HepG2 (cell line): ENCODE measurements around the gene DPY19L1. TPM values are rescaled to one million over a fixed set of nuclear protein-coding genes. Genes with fewer than 3 reads are reported as not detected.
A peak's percentile ranks its signal among the peaks of the same experiment; 100 is the strongest.

Experiments
- DMAP1 ChIP-seq: IDR thresholded peaks from 2 replicates; pipeline ENCODE4 v1.6.1; 2016
- E2F1 ChIP-seq: sonication (generic); formaldehyde crosslinking; IDR thresholded peaks from 2 replicates; pipeline ENCODE4 v1.5.0; 2020; ENCODE audit warnings: missing genetic modification reagents
- FIP1L1 ChIP-seq: fragments of 200-400 bp; formaldehyde crosslinking; IDR thresholded peaks from 2 replicates; pipeline ENCODE4 v1.6.1; 2018; ENCODE audit warnings: low read depth, mild to moderate bottlenecking, low read length, moderate library complexity, borderline replicate concordance; ENCODE audit not compliant: insufficient read depth
- MAZ ChIP-seq, 2 experiments: sonication (generic) in 1 of 2; formaldehyde crosslinking in 1 of 2; IDR thresholded peaks; 2 replicates each; pipeline versions ENCODE4 v1.5.0 to v1.6.1; 2012 to 2020; ENCODE audit warnings: low read depth in 2 of 2, mild to moderate bottlenecking in 2 of 2, borderline replicate concordance in 1 of 2, improper control_type of control experiment in 1 of 2, low read length in 1 of 2, missing genetic modification reagents in 1 of 2, moderate library complexity in 1 of 2
- MEIS2 ChIP-seq: sonication (generic); formaldehyde crosslinking; IDR thresholded peaks from 2 replicates; pipeline ENCODE4 v1.9.0; 2021; ENCODE audit warnings: mild to moderate bottlenecking, missing genetic modification reagents
- MXD4 ChIP-seq: IDR thresholded peaks from 2 replicates; pipeline ENCODE4 v1.6.1; 2016; ENCODE audit warnings: mild to moderate bottlenecking, missing biosample characterization, missing genetic modification reagents
- NR2F1 ChIP-seq, 2 experiments: fragments of 450-650 bp in 1 of 2; formaldehyde crosslinking in 1 of 2; IDR thresholded peaks; 2 replicates each; pipeline versions ENCODE4 v1.5.0 to v1.6.1; 2016 to 2020; ENCODE audit warnings: mild to moderate bottlenecking in 1 of 2, missing compliant biosample characterization in 1 of 2, missing genetic modification reagents in 1 of 2, moderate library complexity in 1 of 2
- POLR2G ChIP-seq: fragments of 200-400 bp; formaldehyde crosslinking; IDR thresholded peaks from 2 replicates; pipeline ENCODE4 v1.6.1; 2018; ENCODE audit warnings: mild to moderate bottlenecking, low read depth, low read length, moderate library complexity
- TOPORS ChIP-seq: sonication (generic); formaldehyde crosslinking; IDR thresholded peaks from 2 replicates; pipeline ENCODE4 v1.8.0; 2023; ENCODE audit warnings: mild to moderate bottlenecking, missing genetic modification reagents
- TRIM22 ChIP-seq: fragments of 450-650 bp; IDR thresholded peaks from 2 replicates; pipeline ENCODE4 v1.6.1; 2017
- XRCC5 ChIP-seq: fragments of 200-400 bp; formaldehyde crosslinking; optimal IDR thresholded peaks from 2 replicates; pipeline ENCODE3; 2017; ENCODE audit warnings: mild to moderate bottlenecking, low read length
- ZGPAT ChIP-seq: IDR thresholded peaks from 2 replicates; pipeline ENCODE4 v1.6.1; 2016; ENCODE audit warnings: mild to moderate bottlenecking
- ZKSCAN1 ChIP-seq: fragments of 150-350 bp; IDR thresholded peaks from 2 replicates; pipeline ENCODE4 v1.6.1; 2014; ENCODE audit warnings: low read length
- ZNF251 ChIP-seq: sonication (generic); formaldehyde crosslinking; IDR thresholded peaks from 2 replicates; pipeline ENCODE4 v1.9.0; 2021; ENCODE audit warnings: mild to moderate bottlenecking, missing genetic modification reagents
- ZNF280B ChIP-seq: sonication (generic); formaldehyde crosslinking; IDR thresholded peaks from 2 replicates; pipeline ENCODE4 v1.5.0; 2020; ENCODE audit warnings: missing genetic modification reagents, mild to moderate bottlenecking, borderline replicate concordance
- ZNF333 ChIP-seq: sonication (generic); formaldehyde crosslinking; IDR thresholded peaks from 2 replicates; pipeline ENCODE4 v1.4.0; 2020; ENCODE audit warnings: mild to moderate bottlenecking, missing genetic modification reagents, borderline replicate concordance
- ZNF350 ChIP-seq: sonication (generic); formaldehyde crosslinking; IDR thresholded peaks from 2 replicates; pipeline ENCODE4 v1.4.0; 2020; ENCODE audit warnings: mild to moderate bottlenecking, low read depth, missing genetic modification reagents, borderline replicate concordance
- ZNF446 ChIP-seq: sonication (generic); formaldehyde crosslinking; IDR thresholded peaks from 2 replicates; pipeline ENCODE4 v1.5.0; 2020; ENCODE audit warnings: mild to moderate bottlenecking, missing genetic modification reagents
- ZNF496 ChIP-seq: sonication (generic); formaldehyde crosslinking; IDR thresholded peaks from 2 replicates; pipeline ENCODE4 v1.8.1; 2023; ENCODE audit warnings: mild to moderate bottlenecking, moderate library complexity, missing genetic modification reagents; ENCODE audit not compliant: insufficient replicate concordance
- ZNF530 ChIP-seq: sonication (generic); formaldehyde crosslinking; IDR thresholded peaks from 2 replicates; pipeline ENCODE4 v1.5.0; 2020; ENCODE audit warnings: low read depth, mild to moderate bottlenecking, missing genetic modification reagents
- ZNF598 ChIP-seq: sonication (generic); formaldehyde crosslinking; IDR thresholded peaks from 2 replicates; pipeline ENCODE4 v1.5.1; 2020; ENCODE audit warnings: mild to moderate bottlenecking, missing genetic modification reagents, borderline replicate concordance
- ZNF788 ChIP-seq: sonication (generic); formaldehyde crosslinking; IDR thresholded peaks from 2 replicates; pipeline ENCODE4 v1.5.0; 2020; ENCODE audit warnings: mild to moderate bottlenecking, missing genetic modification reagents, borderline replicate concordance
- ZSCAN31 ChIP-seq: sonication (generic); formaldehyde crosslinking; IDR thresholded peaks from 2 replicates; pipeline ENCODE4 v1.5.0; 2020; ENCODE audit warnings: low read depth, mild to moderate bottlenecking, missing genetic modification reagents
- polyA plus RNA-seq, 8 experiments: library from polyadenylated mRNA; depleted of rRNA in 3 of 8; stranded (reverse) in 7 of 8; unstranded in 1 of 8; fragments of >200 nt; fragmentation: Illumina TruSeq in 4 of 8; extraction: Trizol in 4 of 8; gene quantifications; 2 replicates each; pipeline versions ENCODE4 v1.2.1 to v1.2.3, GENCODE V29; 2011 to 2016; ENCODE audit warnings: low read depth in 4 of 8, missing spikeins in 1 of 8, mixed read lengths in 1 of 8; ENCODE audit not compliant: insufficient read depth in 1 of 8
- total RNA-seq, 5 experiments: library from RNA; depleted of rRNA; stranded (reverse); fragments of >200 nt; fragmentation: Illumina TruSeq; extraction: Trizol; gene quantifications; 2 replicates each; pipeline ENCODE4 v1.2.3, GENCODE V29; 2016; ENCODE audit warnings: low read depth in 1 of 5

DPY19L1 gene
- total and polyA plus RNA-seq, 2 of the 13 experiments (the other 11 are each of a cell fraction or from before 2014, with no cell fraction given) = 18.9 to 32.6 TPM

- peak; percentile 56; the same call in 1 of the 2 replicates for TF ChIP-seq ZNF788 (CRISPR knock-in tag)
- TF ChIP-seq ZNF333 (CRISPR knock-in tag) = no peak
- no peak for TF ChIP-seq NR2F1 (CRISPR knock-in tag; IDR thresholded peaks at IDR 0.05)
- peak; percentile 42; the same call in 1 of the 2 replicates for TF ChIP-seq ZNF280B (CRISPR knock-in tag)
- TF ChIP-seq ZGPAT = peak; percentile 62; the same call in 1 of the 2 replicates
- peak; percentile 52; the same call in 1 of the 2 replicates for TF ChIP-seq E2F1 (CRISPR knock-in tag)
- peak; percentile 71; the same call in 1 of the 2 replicates for TF ChIP-seq TOPORS (CRISPR knock-in tag)
- TF ChIP-seq ZKSCAN1 = no peak
- TF ChIP-seq ZNF496 (CRISPR knock-in tag) = no peak
- TF ChIP-seq XRCC5 = peak; percentile 82
- no peak for TF ChIP-seq MEIS2 (CRISPR knock-in tag)
- TF ChIP-seq TRIM22 = no peak
- TF ChIP-seq ZSCAN31 (CRISPR knock-in tag) = peak; percentile 60; the same call in 1 of the 2 replicates
- no peak for TF ChIP-seq ZNF251 (CRISPR knock-in tag)
- peak; percentile 84 for TF ChIP-seq POLR2G
- TF ChIP-seq ZNF350 = peak; percentile 61; the same call in 1 of the 2 replicates
- TF ChIP-seq ZNF446 (CRISPR knock-in tag) = no peak
- peak; percentile 51; the same call in 1 of the 2 replicates for TF ChIP-seq MAZ (IDR thresholded peaks at IDR 0.05; ENCODE audit: borderline replicate concordance, low read depth, low read length)
- peak; percentile 78 for TF ChIP-seq MAZ (CRISPR knock-in tag; IDR thresholded peaks at IDR 0.05; ENCODE audit: low read depth)
- no peak; the same call in 1 of the 2 replicates for TF ChIP-seq MXD4
- TF ChIP-seq DMAP1 = no peak; the same call in 1 of the 2 replicates
- TF ChIP-seq ZNF598 = 0 out of 2 replicates have a peak, but pooled peaks have one; percentile 45
- TF ChIP-seq ZNF530 = no peak
- TF ChIP-seq FIP1L1 = no peak
These were observed 449 bp upstream of the DPY19L1 start (continued) for GRCh38 chr7:35037526-35038341.
